HUES6 (cell line): Measurements from ENCODE around the gene SHC4.
"Not testable (repeated sequence)": the region's sequence is repeated elsewhere in the genome, so short reads cannot be mapped to it uniquely, and the experiment has no call there.

Experiments
- H3K27ac ChIP-seq: 2 replicates; pipeline ENCODE4 v1.7.0; 2013; ENCODE audit warnings: low read depth, mild to moderate bottlenecking, low read length, inconsistent platforms
- H3K27me3 ChIP-seq: 2 replicates; pipeline ENCODE4 v1.6.1; 2013; ENCODE audit warnings: low read length; ENCODE audit not compliant: control insufficient read depth, insufficient read depth
- H3K36me3 ChIP-seq: 2 replicates; pipeline ENCODE4 v1.6.1; 2013; ENCODE audit warnings: low read length; ENCODE audit not compliant: control insufficient read depth, insufficient read depth
- H3K4me1 ChIP-seq: 2 replicates; pipeline ENCODE4 v1.6.1; 2013; ENCODE audit warnings: low read length; ENCODE audit not compliant: control insufficient read depth, insufficient read depth
- H3K4me3 ChIP-seq: 2 replicates; pipeline ENCODE4 v1.5.1; 2013; ENCODE audit warnings: low read depth, low read length
- H3K9ac ChIP-seq: one replicate; pipeline ENCODE4 v1.6.1; 2013; ENCODE audit warnings: mild to moderate bottlenecking, low read length
- H3K9me3 ChIP-seq: 2 replicates; pipeline ENCODE4 v1.6.1; 2013; ENCODE audit warnings: low read depth, low read length; ENCODE audit not compliant: control insufficient read depth, insufficient read depth

The SHC4 gene

GRCh38 chr15:48796930-48797329 lies 166.8 kb downstream of the SHC4 start:
- no peaks in the 10 kb centered on the region for H3K27me3 ChIP-seq
- H3K4me1 ChIP-seq = 0 out of 2 replicates have a peak, but pooled peaks cover 7% of the 10 kb centered on the region
- H3K9me3 ChIP-seq = no peaks in the 10 kb centered on the region
- no peak overlapping the region for H3K27ac ChIP-seq
- H3K9ac ChIP-seq = no peak overlapping the region
- H3K36me3 ChIP-seq = peaks cover 34% of the 10 kb centered on the region
- H3K4me3 ChIP-seq = no peak overlapping the region

DNA sequence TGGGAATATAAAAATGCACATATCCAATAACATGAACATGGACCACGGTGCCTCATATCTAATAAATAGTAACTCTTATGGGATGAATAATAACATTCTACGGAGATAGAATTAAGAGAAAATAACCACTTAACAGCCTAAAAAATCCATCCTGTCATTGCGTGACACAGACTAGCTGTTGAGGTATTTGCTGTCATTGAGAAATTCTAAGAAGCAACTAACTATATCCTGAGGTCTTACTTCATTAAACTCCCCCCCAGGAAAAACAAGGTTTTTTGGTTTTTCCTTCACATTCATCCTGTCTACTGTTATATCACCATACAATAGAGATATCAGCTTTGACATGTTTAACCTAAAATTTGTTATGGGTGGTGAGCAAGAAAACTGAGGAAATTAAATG lies 167.2 kb downstream of the SHC4 start:
- Histone ChIP-seq H3K4me3 (no peak overlapping the region), H3K9me3 (no peaks in the 10 kb centered on the region), H3K27me3 (no peaks in the 10 kb centered on the region), H3K36me3 (peaks cover 34% of the 10 kb centered on the region), H3K27ac (no peak overlapping the region), H3K9ac (no peak overlapping the region), H3K4me1 (0 out of 2 replicates have a peak, but pooled peaks cover 7% of the 10 kb centered on the region)

DNA sequence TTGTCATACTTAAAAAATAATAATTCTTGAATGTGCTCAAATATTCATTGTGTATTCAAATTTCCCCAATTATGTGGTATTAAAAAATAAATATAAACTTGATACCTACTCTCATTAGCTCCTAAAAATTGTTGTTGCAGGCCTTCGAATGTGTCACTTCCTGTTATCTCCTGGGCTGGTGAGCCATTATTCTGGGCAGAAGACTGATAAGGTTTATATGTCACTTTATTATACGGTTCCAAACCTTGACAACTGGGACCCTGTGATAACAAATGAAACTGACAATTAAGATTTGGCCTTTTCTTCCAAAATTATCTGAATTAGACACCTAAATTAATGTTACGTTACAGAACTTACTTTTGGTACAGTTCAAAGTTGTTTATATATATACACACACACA lies 167.8 kb downstream of the SHC4 start:
- Histone ChIP-seq H3K27ac (no peak overlapping the region), H3K36me3 (peaks cover 34% of the 10 kb centered on the region), H3K27me3 (no peaks in the 10 kb centered on the region), H3K4me1 (0 out of 2 replicates have a peak, but pooled peaks cover 7% of the 10 kb centered on the region), H3K4me3 (no peak overlapping the region), H3K9ac (no peak overlapping the region), H3K9me3 (no peaks in the 10 kb centered on the region)

DNA sequence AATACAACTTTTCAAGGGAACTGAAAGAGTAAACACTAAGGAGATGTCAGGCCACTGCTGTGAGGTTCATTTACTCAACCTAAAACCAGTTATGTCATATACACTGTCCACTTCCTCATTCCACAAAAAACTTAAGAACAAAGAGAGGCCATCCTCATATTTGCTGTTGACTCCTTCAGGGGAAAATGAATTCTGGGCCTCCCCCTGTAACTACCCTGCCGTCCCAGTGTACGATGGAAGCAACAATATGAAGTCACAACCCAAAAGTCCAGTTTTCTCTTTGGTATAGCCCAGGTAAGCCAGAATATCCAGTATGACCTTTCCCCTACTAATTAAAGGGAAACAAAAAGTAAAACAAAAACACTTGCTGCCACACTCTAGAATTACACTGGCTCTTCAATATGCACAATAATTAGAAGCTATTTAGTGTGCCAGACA lies 169.0 kb downstream of the SHC4 start:
- Histone ChIP-seq H3K36me3 (peaks cover 34% of the 10 kb centered on the region), H3K4me3 (no peak overlapping the region), H3K9me3 (no peaks in the 10 kb centered on the region), H3K4me1 (0 out of 2 replicates have a peak, but pooled peaks cover 7% of the 10 kb centered on the region), H3K27me3 (no peaks in the 10 kb centered on the region), H3K9ac (no peak overlapping the region), H3K27ac (no peak overlapping the region)

- Histone ChIP-seq H3K9me3 (no peaks in the 10 kb centered on the region), H3K27ac (no peak overlapping the region), H3K27me3 (no peaks in the 10 kb centered on the region), H3K36me3 (peaks cover 47% of the 10 kb centered on the region), H3K4me1 (no peaks in the 10 kb centered on the region), H3K4me3 (no peak overlapping the region), H3K9ac (no peak overlapping the region)
These were observed 171.3 kb downstream of the SHC4 start for GRCh38 chr15:48792408-48792807.

- H3K36me3 ChIP-seq = peaks cover 34% of the 10 kb centered on the region
- not testable (repeated sequence) for H3K9ac ChIP-seq, H3K9me3 ChIP-seq, H3K27ac ChIP-seq, H3K27me3 ChIP-seq, H3K4me3 ChIP-seq, H3K4me1 ChIP-seq
These were observed 173.1 kb downstream of the SHC4 start for GRCh38 chr15:48790466-48791115.

DNA sequence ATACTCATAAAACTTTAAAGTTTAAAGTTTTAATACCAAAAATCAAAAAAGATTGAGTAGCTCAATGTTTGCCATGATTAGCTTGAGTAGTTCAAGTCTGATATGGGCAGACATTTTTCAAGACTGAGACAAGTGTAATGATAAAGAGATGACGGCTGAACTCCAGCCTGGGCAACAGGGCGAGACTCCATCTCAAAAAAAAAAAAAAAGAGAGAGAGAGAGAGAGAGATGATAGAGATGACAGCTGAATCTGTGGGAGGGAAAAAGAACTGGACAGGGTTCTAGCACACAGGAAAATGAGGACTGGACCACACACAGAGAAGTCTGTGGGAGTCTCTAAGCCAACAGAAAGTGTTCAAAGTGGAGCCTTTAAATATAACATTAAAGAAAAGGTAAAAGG lies 178.0 kb downstream of the SHC4 start:
- Histone ChIP-seq H3K27ac (no peak overlapping the region), H3K36me3 (peaks cover 44% of the 10 kb centered on the region), H3K9ac (no peak overlapping the region)

DNA sequence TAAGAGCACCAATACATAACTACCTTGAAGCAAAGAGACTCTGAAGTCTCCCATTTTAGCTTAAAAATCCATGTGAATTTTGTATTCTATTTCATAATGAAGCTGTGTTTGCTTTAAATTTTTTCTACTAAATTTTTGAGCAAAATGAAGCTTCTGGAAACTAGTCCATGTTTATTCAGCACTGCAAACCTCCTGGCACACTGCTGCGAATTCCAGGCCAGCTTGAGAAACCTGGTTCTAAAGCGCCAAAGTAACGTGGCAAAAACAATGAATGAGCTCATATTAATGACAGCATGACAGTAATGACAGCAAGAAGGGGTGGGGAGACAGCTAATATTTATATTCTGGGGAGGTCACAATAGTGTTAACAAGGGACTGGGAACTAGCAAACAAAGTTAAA lies 178.5 kb downstream of the SHC4 start:
- H3K27me3 ChIP-seq = no peaks in the 10 kb centered on the region
- no peak overlapping the region for H3K4me3 ChIP-seq
- no peaks in the 10 kb centered on the region for H3K9me3 ChIP-seq
- H3K27ac ChIP-seq = no peak overlapping the region
- peaks cover 49% of the 10 kb centered on the region for H3K36me3 ChIP-seq
- no peak overlapping the region for H3K9ac ChIP-seq
- no peaks in the 10 kb centered on the region for H3K4me1 ChIP-seq

More for the DNA sequence above, 178.0 kb downstream of the SHC4 start:
- Histone ChIP-seq H3K4me3 (no peak overlapping the region), H3K9me3 (no peaks in the 10 kb centered on the region), H3K4me1 (no peaks in the 10 kb centered on the region), H3K27me3 (no peaks in the 10 kb centered on the region)

GRCh38 chr15:48784756-48785155 lies 179.0 kb downstream of the SHC4 start:
- no peaks in the 10 kb centered on the region for H3K4me1 ChIP-seq
- no peak overlapping the region for H3K4me3 ChIP-seq
- no peaks in the 10 kb centered on the region for H3K9me3 ChIP-seq
- H3K9ac ChIP-seq = no peak overlapping the region
- H3K36me3 ChIP-seq = peaks cover 54% of the 10 kb centered on the region
- H3K27ac ChIP-seq = no peak overlapping the region
- no peaks in the 10 kb centered on the region for H3K27me3 ChIP-seq

GRCh38 chr15:48782911-48783310 lies 180.8 kb downstream of the SHC4 start:
- peaks cover 43% of the 10 kb centered on the region for H3K36me3 ChIP-seq
- H3K4me3 ChIP-seq = no peak overlapping the region
- H3K9ac ChIP-seq = no peak overlapping the region
- no peaks in the 10 kb centered on the region for H3K27me3 ChIP-seq
- H3K4me1 ChIP-seq = no peaks in the 10 kb centered on the region
- H3K27ac ChIP-seq = no peak overlapping the region
- no peaks in the 10 kb centered on the region for H3K9me3 ChIP-seq

GRCh38 chr15:48781481-48782081 lies 182.1 kb downstream of the SHC4 start:
- H3K4me1 ChIP-seq = no peaks in the 10 kb centered on the region
- no peaks in the 10 kb centered on the region for H3K9me3 ChIP-seq
- no peak overlapping the region for H3K9ac ChIP-seq
- no peak overlapping the region for H3K27ac ChIP-seq
- H3K36me3 ChIP-seq = peaks cover 40% of the 10 kb centered on the region
- no peaks in the 10 kb centered on the region for H3K27me3 ChIP-seq
- no peak overlapping the region for H3K4me3 ChIP-seq
